ENCODE results near the gene PSD4.

The PSD4 gene

DNA sequence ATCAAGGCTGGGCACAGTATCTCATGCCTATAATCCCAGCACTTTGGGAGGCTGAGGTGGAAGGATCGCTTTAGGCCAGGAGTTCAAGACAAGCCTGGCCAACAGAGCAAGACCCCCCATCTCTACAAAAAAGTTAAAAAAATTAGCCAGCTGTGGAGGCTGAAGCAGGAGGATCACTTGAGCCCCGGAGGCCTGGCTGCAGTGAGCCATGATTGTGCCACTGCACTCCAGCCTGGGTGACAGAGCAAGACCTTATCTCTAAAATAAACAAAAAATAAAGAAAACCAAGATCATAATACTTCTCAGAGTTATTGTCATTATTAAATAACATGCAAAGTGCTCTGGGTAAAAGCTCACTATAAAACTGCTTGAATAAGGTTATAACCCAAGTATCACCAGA lies 31.5 kb upstream of the PSD4 start:
- DNase-seq (ENCODE audit: extremely low spot score) = no peak
- TF ChIP-seq, protein P1, sequence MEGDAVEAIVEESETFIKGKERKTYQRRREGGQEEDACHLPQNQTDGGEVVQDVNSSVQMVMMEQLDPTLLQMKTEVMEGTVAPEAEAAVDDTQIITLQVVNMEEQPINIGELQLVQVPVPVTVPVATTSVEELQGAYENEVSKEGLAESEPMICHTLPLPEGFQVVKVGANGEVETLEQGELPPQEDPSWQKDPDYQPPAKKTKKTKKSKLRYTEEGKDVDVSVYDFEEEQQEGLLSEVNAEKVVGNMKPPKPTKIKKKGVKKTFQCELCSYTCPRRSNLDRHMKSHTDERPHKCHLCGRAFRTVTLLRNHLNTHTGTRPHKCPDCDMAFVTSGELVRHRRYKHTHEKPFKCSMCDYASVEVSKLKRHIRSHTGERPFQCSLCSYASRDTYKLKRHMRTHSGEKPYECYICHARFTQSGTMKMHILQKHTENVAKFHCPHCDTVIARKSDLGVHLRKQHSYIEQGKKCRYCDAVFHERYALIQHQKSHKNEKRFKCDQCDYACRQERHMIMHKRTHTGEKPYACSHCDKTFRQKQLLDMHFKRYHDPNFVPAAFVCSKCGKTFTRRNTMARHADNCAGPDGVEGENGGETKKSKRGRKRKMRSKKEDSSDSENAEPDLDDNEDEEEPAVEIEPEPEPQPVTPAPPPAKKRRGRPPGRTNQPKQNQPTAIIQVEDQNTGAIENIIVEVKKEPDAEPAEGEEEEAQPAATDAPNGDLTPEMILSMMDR (IDR thresholded peaks at IDR 0.05; ENCODE audit: control extremely low read depth, extremely low read depth, low read depth, missing control alignments) = no peak
- ChIA-PET POLR2A (no interaction called here), CTCF (interaction anchor here (0.8 to 10.6 kb wide), 6 partner anchors 16 to 247 kb away, joined by 3 to 162 read pairs (median 83); partner anchors contain the start of gene PSD4)

DNA sequence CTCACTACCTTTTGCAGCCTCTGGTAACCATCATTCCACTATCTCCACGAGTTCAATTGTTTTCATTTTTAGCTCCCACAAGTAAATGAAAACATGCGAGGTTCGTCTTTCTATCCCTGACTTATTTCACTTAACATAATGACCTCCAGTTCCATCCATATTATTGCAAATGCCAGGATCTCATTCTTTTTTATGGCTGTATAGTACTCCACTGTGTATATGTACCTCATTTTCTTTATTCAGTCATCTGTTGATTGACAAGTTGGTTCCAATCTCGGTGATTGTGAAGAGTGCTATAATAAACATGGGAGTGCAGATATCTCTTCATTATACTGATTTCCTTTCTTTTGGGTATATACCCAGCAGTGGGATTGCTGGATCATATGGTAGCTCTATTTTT lies 29.5 kb upstream of the PSD4 start:
- no peak for DNase-seq (ENCODE audit: extremely low spot score)
- POLR2A ChIA-PET = no interaction called here
- TF ChIP-seq, protein P1 (IDR thresholded peaks at IDR 0.05; ENCODE audit: control extremely low read depth, extremely low read depth, low read depth, missing control alignments) = no peak
- CTCF ChIA-PET = interaction anchor here (1.5 to 10.6 kb wide), 4 partner anchors 13 to 246 kb away, joined by 3 to 162 read pairs (median 42); no protein-coding TSS in a partner anchor

DNA sequence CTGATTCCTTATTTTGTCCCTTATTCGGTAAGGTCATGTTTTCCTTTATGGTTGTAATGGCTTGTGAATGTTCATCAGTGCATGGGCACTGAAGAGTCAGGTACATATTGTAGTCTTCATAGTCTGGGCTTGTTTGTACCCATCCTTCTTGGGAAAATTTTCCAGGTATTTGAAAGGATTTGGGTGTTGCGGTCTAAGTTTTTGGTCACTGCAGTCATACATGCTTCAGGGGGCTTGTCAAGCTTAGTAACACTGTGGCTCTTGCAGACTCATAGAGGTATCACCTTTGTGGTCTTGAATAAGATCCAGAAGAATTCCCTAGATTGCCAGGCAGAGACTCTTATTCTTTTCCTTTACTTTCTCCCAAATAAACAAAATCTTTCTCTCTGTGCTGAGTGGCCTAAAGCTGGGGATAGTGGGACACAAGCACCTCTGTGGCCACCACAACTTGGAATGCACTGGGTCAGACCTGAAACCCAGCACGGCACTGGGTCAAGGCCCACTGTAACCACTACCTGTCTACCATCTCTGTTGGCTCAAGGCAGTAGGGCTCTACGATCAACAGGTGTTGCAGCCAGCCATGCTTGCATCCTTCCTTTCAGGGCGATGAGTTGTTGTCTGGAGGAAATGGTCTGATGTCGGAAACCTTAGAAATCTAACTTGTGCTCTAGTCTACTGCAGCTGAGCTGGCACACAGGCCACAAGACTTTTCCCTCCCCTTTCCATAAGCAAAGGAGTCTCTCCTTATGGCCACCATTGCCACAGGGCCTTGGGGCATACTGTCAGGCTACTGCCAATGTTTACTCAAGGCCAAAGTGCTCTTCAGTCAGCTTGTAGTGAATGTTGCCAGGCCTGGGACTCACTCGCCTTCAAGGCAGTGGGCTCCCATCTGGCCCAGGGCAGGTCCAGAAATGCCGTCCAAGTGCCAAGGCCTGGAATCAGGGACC lies 24.9 kb upstream of the PSD4 start:
- no peak for DNase-seq (ENCODE audit: extremely low spot score)
- POLR2A ChIA-PET = no interaction called here
- CTCF ChIA-PET = interaction anchor here (1.0 to 4.1 kb wide), 3 partner anchors 10 to 16 kb away, joined by 3 to 58 read pairs (median 4); no protein-coding TSS in a partner anchor
- TF ChIP-seq, protein P1 (IDR thresholded peaks at IDR 0.05; ENCODE audit: control extremely low read depth, extremely low read depth, low read depth, missing control alignments) = no peak

DNA sequence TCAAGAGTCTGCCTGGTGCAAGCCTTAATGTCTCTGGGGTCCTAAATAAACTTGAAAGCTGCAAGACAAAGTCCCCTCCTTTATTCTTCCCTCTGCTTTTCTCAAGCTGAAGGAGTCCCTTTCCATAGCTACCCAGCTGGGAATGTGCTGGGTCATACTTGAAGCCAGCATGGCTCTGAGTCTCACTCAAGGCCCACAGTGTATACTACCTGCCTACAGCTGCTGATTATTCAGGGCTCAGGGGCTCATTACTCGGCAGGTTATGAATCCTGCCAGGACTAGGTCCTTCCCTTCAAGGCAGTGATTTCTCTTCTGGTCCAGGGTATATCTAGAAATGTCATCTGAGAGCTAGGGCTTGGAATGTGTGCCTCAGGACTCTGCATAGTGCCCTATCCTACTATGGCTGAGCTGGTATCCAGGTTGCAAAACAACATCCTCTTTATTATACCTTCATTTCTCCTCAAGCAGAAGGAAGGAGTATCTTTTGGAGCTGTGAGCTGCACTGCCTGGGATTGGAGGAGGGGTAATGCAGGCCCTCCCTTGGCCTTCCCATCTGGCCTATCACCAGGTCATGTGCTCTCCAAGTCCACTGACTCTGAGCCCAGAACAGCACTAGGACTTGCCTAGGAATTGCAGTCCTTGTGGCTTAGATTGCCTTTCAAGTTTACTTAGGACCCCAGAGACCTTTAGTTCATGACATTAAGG lies 24.1 kb upstream of the PSD4 start:
- ChIA-PET POLR2A (no interaction called here), CTCF (interaction anchor here (1.0 to 4.1 kb wide), 2 partner anchors 9 to 12 kb away, joined by 4 to 58 read pairs; no protein-coding TSS in a partner anchor)
- DNase-seq (ENCODE audit: extremely low spot score) = no peak
- TF ChIP-seq, protein P1 (IDR thresholded peaks at IDR 0.05; ENCODE audit: control extremely low read depth, extremely low read depth, low read depth, missing control alignments) = no peak

DNA sequence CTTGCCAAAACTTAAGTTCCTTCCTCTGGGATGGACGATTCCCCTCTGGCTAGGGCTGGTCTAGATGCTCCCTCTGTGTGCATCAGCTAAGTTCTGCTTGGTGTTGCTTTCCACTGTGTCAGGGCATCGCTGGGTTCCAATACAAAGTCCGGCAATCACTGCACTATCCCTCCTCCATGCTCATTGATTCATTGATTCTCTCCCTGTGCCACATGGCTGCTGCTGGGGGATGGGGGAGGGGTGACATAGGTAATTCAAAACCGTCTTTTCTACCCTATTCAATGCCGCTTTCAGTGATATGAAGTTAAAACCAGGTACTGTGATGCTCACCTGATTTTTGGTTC lies 23.5 kb upstream of the PSD4 start:
- ChIA-PET POLR2A (no interaction called here), CTCF (interaction anchor here (4.1 kb wide), 1 partner anchor 12 kb away, joined by 58 read pairs; no protein-coding TSS in a partner anchor)
- TF ChIP-seq, protein P1 (IDR thresholded peaks at IDR 0.05; ENCODE audit: control extremely low read depth, extremely low read depth, low read depth, missing control alignments) = no peak
- DNase-seq (ENCODE audit: extremely low spot score) = no peak

DNA sequence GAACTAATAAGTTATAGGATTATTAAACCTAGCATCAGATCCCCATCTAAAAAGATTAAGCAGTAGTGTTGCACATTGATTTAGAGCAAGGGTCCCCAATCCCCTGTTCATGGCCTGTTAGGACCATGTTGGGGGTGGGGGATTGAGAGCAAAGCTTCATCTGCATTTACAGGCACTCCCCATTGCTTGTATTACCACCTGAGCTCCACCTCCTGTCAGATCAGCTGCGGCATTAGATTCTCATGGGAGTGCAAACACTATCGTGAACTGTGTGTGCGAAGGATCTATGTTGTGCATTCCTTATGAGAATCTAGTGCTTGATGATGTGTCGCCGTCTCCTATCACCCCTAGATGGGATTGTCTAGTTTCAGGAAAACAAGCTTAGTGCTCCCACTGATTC lies 18.4 kb upstream of the PSD4 start:
- CTCF ChIA-PET = interaction anchor here (1.3 to 6.6 kb wide), 6 partner anchors 9 to 21 kb away, joined by 4 to 77 read pairs (median 6); no protein-coding TSS in a partner anchor
- DNase-seq (ENCODE audit: extremely low spot score) = no peak
- POLR2A ChIA-PET = no interaction called here
- TF ChIP-seq, protein P1 (IDR thresholded peaks at IDR 0.05; ENCODE audit: control extremely low read depth, extremely low read depth, low read depth, missing control alignments) = no peak
